Measurements from ENCODE around the gene TMEM132D. TPM values are rescaled to one million over a fixed set of nuclear protein-coding genes. Genes with fewer than 3 reads are reported as not detected.
A peak's percentile ranks its signal among the peaks of the same experiment; 100 is the strongest.

The TMEM132D gene
- total and polyA plus RNA-seq, 4 donors: 0.06 to 0.20 (median 0.13) TPM

DNA sequence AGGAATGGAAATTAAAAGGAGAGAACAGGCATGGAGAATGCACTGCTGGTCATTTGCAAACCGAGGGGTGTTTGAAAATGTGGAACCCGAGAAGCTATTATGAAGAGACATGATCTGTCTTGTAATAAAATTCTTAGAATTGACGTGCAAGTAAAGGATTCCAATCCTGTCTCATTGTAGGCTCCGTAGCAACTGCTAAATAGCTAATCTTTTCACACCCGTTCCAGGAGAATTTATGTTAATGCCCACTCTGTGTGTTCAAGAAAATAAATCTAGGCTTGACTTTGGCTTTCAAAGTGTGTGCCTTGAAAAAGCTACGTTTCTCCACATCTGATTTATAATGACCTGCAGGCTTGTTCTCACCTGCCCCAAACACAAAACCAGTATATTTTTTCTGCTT is 669.6 kb downstream of the TMEM132D start:
- H3K4me3 ChIP-seq: no peak overlapping the region
- no peak overlapping the region for H3K27ac ChIP-seq (ENCODE audit: low read depth in 1 of 2, low read length in 1 of 2)
- H3K36me3 ChIP-seq (ENCODE audit: control insufficient read depth in 4 of 4, insufficient read depth in 4 of 4, low read length in 4 of 4): no peaks in the 10 kb centered on the region
- H3K9ac ChIP-seq (ENCODE audit: insufficient read depth in 1 of 2, low read length in 2 of 2): no peak overlapping the region
- TF ChIP-seq, protein P1, sequence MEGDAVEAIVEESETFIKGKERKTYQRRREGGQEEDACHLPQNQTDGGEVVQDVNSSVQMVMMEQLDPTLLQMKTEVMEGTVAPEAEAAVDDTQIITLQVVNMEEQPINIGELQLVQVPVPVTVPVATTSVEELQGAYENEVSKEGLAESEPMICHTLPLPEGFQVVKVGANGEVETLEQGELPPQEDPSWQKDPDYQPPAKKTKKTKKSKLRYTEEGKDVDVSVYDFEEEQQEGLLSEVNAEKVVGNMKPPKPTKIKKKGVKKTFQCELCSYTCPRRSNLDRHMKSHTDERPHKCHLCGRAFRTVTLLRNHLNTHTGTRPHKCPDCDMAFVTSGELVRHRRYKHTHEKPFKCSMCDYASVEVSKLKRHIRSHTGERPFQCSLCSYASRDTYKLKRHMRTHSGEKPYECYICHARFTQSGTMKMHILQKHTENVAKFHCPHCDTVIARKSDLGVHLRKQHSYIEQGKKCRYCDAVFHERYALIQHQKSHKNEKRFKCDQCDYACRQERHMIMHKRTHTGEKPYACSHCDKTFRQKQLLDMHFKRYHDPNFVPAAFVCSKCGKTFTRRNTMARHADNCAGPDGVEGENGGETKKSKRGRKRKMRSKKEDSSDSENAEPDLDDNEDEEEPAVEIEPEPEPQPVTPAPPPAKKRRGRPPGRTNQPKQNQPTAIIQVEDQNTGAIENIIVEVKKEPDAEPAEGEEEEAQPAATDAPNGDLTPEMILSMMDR (IDR thresholded peaks at IDR 0.05; ENCODE audit: control extremely low read depth, extremely low read depth): no peak
- ATAC-seq (ENCODE audit: insufficient read depth, low FRiP score): no peak
- no peaks in the 10 kb centered on the region for H3K4me1 ChIP-seq (ENCODE audit: control insufficient read depth in 5 of 5, insufficient read depth in 5 of 5, low read length in 5 of 5)
- WGBS, 2 donors: 61 to 63% methylated on average over 6 of the region's 6 CpGs
- H3K27me3 ChIP-seq (ENCODE audit: control insufficient read depth in 3 of 3, insufficient read depth in 3 of 3, low read length in 2 of 3): no peaks in the 10 kb centered on the region
- DNase-seq: no peak
- peaks cover 0 to 3% (median 0%) of the 10 kb centered on the region in 4 donors for H3K9me3 ChIP-seq (ENCODE audit: control insufficient read depth in 4 of 4, insufficient read depth in 3 of 4, low read length in 3 of 4)

DNA sequence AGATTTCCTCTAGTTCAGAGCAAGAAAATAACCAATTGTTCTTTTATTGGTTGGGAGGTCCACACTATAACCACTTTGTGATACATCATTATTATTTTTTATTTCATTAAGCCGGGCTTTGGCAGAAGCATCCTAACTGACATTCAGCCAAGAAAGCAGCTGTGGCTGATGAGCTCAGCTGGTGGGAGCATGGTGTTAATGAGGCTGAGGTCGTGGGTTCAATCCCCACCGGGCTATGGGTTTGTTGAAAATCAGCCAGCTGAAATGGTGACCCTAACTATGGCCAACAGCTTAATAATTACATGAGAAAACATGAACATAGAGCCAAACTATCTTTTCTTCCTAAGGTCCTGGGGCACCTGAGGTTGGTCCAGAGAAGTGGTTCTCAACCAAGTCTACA is 672.3 kb downstream of the TMEM132D start:
- TF ChIP-seq, protein P1 (IDR thresholded peaks at IDR 0.05; ENCODE audit: control extremely low read depth, extremely low read depth): no peak
- Histone ChIP-seq H3K36me3 (ENCODE audit: control insufficient read depth in 4 of 4, insufficient read depth in 4 of 4, low read length in 4 of 4) (no peaks in the 10 kb centered on the region), H3K4me3 (no peak overlapping the region), H3K9me3 (ENCODE audit: control insufficient read depth in 4 of 4, insufficient read depth in 3 of 4, low read length in 3 of 4) (peaks cover 0 to 4% (median 2%) of the 10 kb centered on the region in 4 donors), H3K4me1 (ENCODE audit: control insufficient read depth in 5 of 5, insufficient read depth in 5 of 5, low read length in 5 of 5) (no peaks in the 10 kb centered on the region), H3K27me3 (ENCODE audit: control insufficient read depth in 3 of 3, insufficient read depth in 3 of 3, low read length in 2 of 3) (no peaks in the 10 kb centered on the region), H3K27ac (ENCODE audit: low read depth in 1 of 2, low read length in 1 of 2) (no peak overlapping the region), H3K9ac (ENCODE audit: insufficient read depth in 1 of 2, low read length in 2 of 2) (no peak overlapping the region)
- DNase-seq (peak in 1 of 3 donors; percentile 1), ATAC-seq (ENCODE audit: insufficient read depth, low FRiP score) (no peak)
- WGBS, 2 donors: 72 to 76% methylated on average over 3 of the region's 3 CpGs

GRCh38 chr12:129230995-129231394 is 672.8 kb downstream of the TMEM132D start:
- DNase-seq (no peak), ATAC-seq (ENCODE audit: insufficient read depth, low FRiP score) (no peak)
- Histone ChIP-seq H3K9ac (ENCODE audit: insufficient read depth in 1 of 2, low read length in 2 of 2) (no peak overlapping the region), H3K27ac (ENCODE audit: low read depth in 1 of 2, low read length in 1 of 2) (no peak overlapping the region), H3K4me3 (no peak overlapping the region), H3K4me1 (ENCODE audit: control insufficient read depth in 5 of 5, insufficient read depth in 5 of 5, low read length in 5 of 5) (no peaks in the 10 kb centered on the region), H3K36me3 (ENCODE audit: control insufficient read depth in 4 of 4, insufficient read depth in 4 of 4, low read length in 4 of 4) (no peaks in the 10 kb centered on the region), H3K27me3 (ENCODE audit: control insufficient read depth in 3 of 3, insufficient read depth in 3 of 3, low read length in 2 of 3) (no peaks in the 10 kb centered on the region), H3K9me3 (ENCODE audit: control insufficient read depth in 4 of 4, insufficient read depth in 3 of 4, low read length in 3 of 4) (peaks cover 0 to 4% (median 2%) of the 10 kb centered on the region in 4 donors)
- 62 to 84% methylated on average over 4 of the region's 4 CpGs for WGBS, 2 donors
- TF ChIP-seq, protein P1 (IDR thresholded peaks at IDR 0.05; ENCODE audit: control extremely low read depth, extremely low read depth): no peak

GRCh38 chr12:129226851-129227250 is 677.0 kb downstream of the TMEM132D start:
- H3K36me3 ChIP-seq (ENCODE audit: control insufficient read depth in 4 of 4, insufficient read depth in 4 of 4, low read length in 4 of 4): no peaks in the 10 kb centered on the region
- no peak overlapping the region for H3K9ac ChIP-seq (ENCODE audit: insufficient read depth in 1 of 2, low read length in 2 of 2)
- no peaks in the 10 kb centered on the region for H3K27me3 ChIP-seq (ENCODE audit: control insufficient read depth in 3 of 3, insufficient read depth in 3 of 3, low read length in 2 of 3)
- TF ChIP-seq, protein P1 (IDR thresholded peaks at IDR 0.05; ENCODE audit: control extremely low read depth, extremely low read depth): no peak
- 67 to 81% methylated on average over 6 of the region's 6 CpGs for WGBS, 2 donors
- ATAC-seq (ENCODE audit: insufficient read depth, low FRiP score) (no peak), DNase-seq (no peak)
- H3K4me3 ChIP-seq: no peak overlapping the region
- H3K27ac ChIP-seq (ENCODE audit: low read depth in 1 of 2, low read length in 1 of 2): no peak overlapping the region
- H3K9me3 ChIP-seq (ENCODE audit: control insufficient read depth in 4 of 4, insufficient read depth in 3 of 4, low read length in 3 of 4): peaks cover 0 to 4% (median 2%) of the 10 kb centered on the region in 4 donors
- no peaks in the 10 kb centered on the region for H3K4me1 ChIP-seq (ENCODE audit: control insufficient read depth in 5 of 5, insufficient read depth in 5 of 5, low read length in 5 of 5)
